Measurements from ENCODE around the gene CACNA2D3. TPM values are rescaled to one million over a fixed set of nuclear protein-coding genes. Genes with fewer than 3 reads are reported as not detected.

Gene CACNA2D3
- total RNA-seq, 1 donor from 2014 or later = 0.70 TPM

- DNase-seq (ENCODE audit: low read depth) = no peak
- peaks cover 8% of the 10 kb centered on the region for H3K9me3 Mint-ChIP-seq (ENCODE audit: unreplicated experiment)
- H3K4me1 Mint-ChIP-seq (ENCODE audit: low read depth, unreplicated experiment) = no peaks in the 10 kb centered on the region
- no peaks in the 10 kb centered on the region for H3K36me3 Mint-ChIP-seq (ENCODE audit: low read depth, unreplicated experiment)
- H3K9me3 ChIP-seq (ENCODE audit: insufficient read depth, low read depth, low read length) = no peaks in the 10 kb centered on the region
- no peaks in the 10 kb centered on the region for H3K79me2 ChIP-seq (ENCODE audit: insufficient read depth, low read length)
- H3K27me3 ChIP-seq (ENCODE audit: insufficient read depth, low read length) = no peaks in the 10 kb centered on the region
- H4K20me1 ChIP-seq (ENCODE audit: insufficient read depth, low read length) = no peaks in the 10 kb centered on the region
- TF ChIP-seq EZH2 (IDR thresholded peaks at IDR 0.05; ENCODE audit: insufficient read depth, low read length) (no peak), CTCF (IDR thresholded peaks at IDR 0.05; ENCODE audit: insufficient read depth, low read depth, low read length) (peak; percentile 55)
- H3K4me3 ChIP-seq (ENCODE audit: insufficient read depth, low read depth, low read length) = no peak overlapping the region
- FAIRE-seq = no peak
- no peak overlapping the region for H2AFZ ChIP-seq (ENCODE audit: low read depth, low read length)
- H3K4me1 ChIP-seq (ENCODE audit: insufficient read depth, low read length) = no peaks in the 10 kb centered on the region
- no peaks in the 10 kb centered on the region for H3K36me3 ChIP-seq (ENCODE audit: insufficient read depth, low read length)
- peaks cover 3% of the 10 kb centered on the region for H3K27me3 Mint-ChIP-seq (ENCODE audit: low read depth, unreplicated experiment)
- H3K9ac ChIP-seq (ENCODE audit: low read length) = no peak overlapping the region
- H3K4me2 ChIP-seq (ENCODE audit: low read length) = no peak overlapping the region
- no peak overlapping the region for H3K27ac ChIP-seq (ENCODE audit: low read depth, low read length)
- no peak overlapping the region for H3K4me3 Mint-ChIP-seq (ENCODE audit: unreplicated experiment)
- H3K27ac Mint-ChIP-seq (ENCODE audit: unreplicated experiment) = no peak overlapping the region
Observed at GRCh38 chr3:54830658-54831057, 708.3 kb downstream of the CACNA2D3 start.

DNA sequence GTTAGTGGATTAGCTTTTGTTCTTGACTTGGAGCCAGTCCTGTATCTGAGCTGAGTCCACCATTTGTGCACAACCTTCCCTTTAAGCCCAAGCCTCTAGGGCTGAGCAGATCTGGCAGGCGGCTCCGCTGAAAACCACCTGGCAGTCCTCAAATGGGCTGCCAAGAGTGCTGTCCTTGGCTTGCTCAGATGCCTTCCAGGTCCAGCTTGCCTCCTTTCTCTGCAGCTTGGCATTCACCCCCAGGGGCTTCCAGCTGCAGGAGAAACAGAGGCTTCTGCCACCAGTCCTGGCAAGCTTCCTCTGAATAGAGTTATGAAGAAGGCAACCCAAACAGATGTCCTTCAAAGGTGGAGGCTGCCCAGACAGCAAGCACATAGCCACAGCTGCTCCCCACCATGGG, 708.8 kb downstream of the CACNA2D3 start:
- H3K4me3 ChIP-seq (ENCODE audit: insufficient read depth, low read depth, low read length) = no peak overlapping the region
- TF ChIP-seq CTCF (IDR thresholded peaks at IDR 0.05; ENCODE audit: insufficient read depth, low read depth, low read length) (no peak), EZH2 (IDR thresholded peaks at IDR 0.05; ENCODE audit: insufficient read depth, low read length) (no peak)
- H3K9me3 ChIP-seq (ENCODE audit: insufficient read depth, low read depth, low read length) = no peaks in the 10 kb centered on the region
- no peaks in the 10 kb centered on the region for H3K79me2 ChIP-seq (ENCODE audit: insufficient read depth, low read length)
- FAIRE-seq = no peak
- DNase-seq (ENCODE audit: low read depth) = no peak
- no peaks in the 10 kb centered on the region for H3K36me3 Mint-ChIP-seq (ENCODE audit: low read depth, unreplicated experiment)
- no peaks in the 10 kb centered on the region for H4K20me1 ChIP-seq (ENCODE audit: insufficient read depth, low read length)
- no peak overlapping the region for H2AFZ ChIP-seq (ENCODE audit: low read depth, low read length)
- H3K9me3 Mint-ChIP-seq (ENCODE audit: unreplicated experiment) = peaks cover 8% of the 10 kb centered on the region
- no peak overlapping the region for H3K4me2 ChIP-seq (ENCODE audit: low read length)
- H3K36me3 ChIP-seq (ENCODE audit: insufficient read depth, low read length) = no peaks in the 10 kb centered on the region
- H3K27ac ChIP-seq (ENCODE audit: low read depth, low read length) = no peak overlapping the region
- H3K27me3 Mint-ChIP-seq (ENCODE audit: low read depth, unreplicated experiment) = peaks cover 3% of the 10 kb centered on the region
- no peaks in the 10 kb centered on the region for H3K4me1 ChIP-seq (ENCODE audit: insufficient read depth, low read length)
- H3K9ac ChIP-seq (ENCODE audit: low read length) = no peak overlapping the region
- no peaks in the 10 kb centered on the region for H3K27me3 ChIP-seq (ENCODE audit: insufficient read depth, low read length)
- no peak overlapping the region for H3K27ac Mint-ChIP-seq (ENCODE audit: unreplicated experiment)
- no peaks in the 10 kb centered on the region for H3K4me1 Mint-ChIP-seq (ENCODE audit: low read depth, unreplicated experiment)
- H3K4me3 Mint-ChIP-seq (ENCODE audit: unreplicated experiment) = no peak overlapping the region

- H4K20me1 ChIP-seq (ENCODE audit: insufficient read depth, low read length) = no peaks in the 10 kb centered on the region
- no peak overlapping the region for H3K4me3 ChIP-seq (ENCODE audit: insufficient read depth, low read depth, low read length)
- H3K4me1 Mint-ChIP-seq (ENCODE audit: low read depth, unreplicated experiment) = no peaks in the 10 kb centered on the region
- DNase-seq (ENCODE audit: low read depth) (no peak), FAIRE-seq (no peak)
- no peaks in the 10 kb centered on the region for H3K79me2 ChIP-seq (ENCODE audit: insufficient read depth, low read length)
- no peaks in the 10 kb centered on the region for H3K36me3 ChIP-seq (ENCODE audit: insufficient read depth, low read length)
- H2AFZ ChIP-seq (ENCODE audit: low read depth, low read length) = no peak overlapping the region
- H3K27ac Mint-ChIP-seq (ENCODE audit: unreplicated experiment) = no peak overlapping the region
- no peaks in the 10 kb centered on the region for H3K36me3 Mint-ChIP-seq (ENCODE audit: low read depth, unreplicated experiment)
- peaks cover 8% of the 10 kb centered on the region for H3K9me3 Mint-ChIP-seq (ENCODE audit: unreplicated experiment)
- no peak overlapping the region for H3K4me3 Mint-ChIP-seq (ENCODE audit: unreplicated experiment)
- H3K9me3 ChIP-seq (ENCODE audit: insufficient read depth, low read depth, low read length) = no peaks in the 10 kb centered on the region
- TF ChIP-seq CTCF (IDR thresholded peaks at IDR 0.05; ENCODE audit: insufficient read depth, low read depth, low read length) (no peak), EZH2 (IDR thresholded peaks at IDR 0.05; ENCODE audit: insufficient read depth, low read length) (no peak)
- H3K27me3 Mint-ChIP-seq (ENCODE audit: low read depth, unreplicated experiment) = peaks cover 6% of the 10 kb centered on the region
- H3K4me1 ChIP-seq (ENCODE audit: insufficient read depth, low read length) = peaks cover 3% of the 10 kb centered on the region
- no peak overlapping the region for H3K4me2 ChIP-seq (ENCODE audit: low read length)
- no peaks in the 10 kb centered on the region for H3K27me3 ChIP-seq (ENCODE audit: insufficient read depth, low read length)
- H3K27ac ChIP-seq (ENCODE audit: low read depth, low read length) = no peak overlapping the region
- H3K9ac ChIP-seq (ENCODE audit: low read length) = no peak overlapping the region
Observed at GRCh38 chr3:54832876-54833275, 710.5 kb downstream of the CACNA2D3 start.
